ENCODE data around the gene FFAR1.

The FFAR1 gene

DNA sequence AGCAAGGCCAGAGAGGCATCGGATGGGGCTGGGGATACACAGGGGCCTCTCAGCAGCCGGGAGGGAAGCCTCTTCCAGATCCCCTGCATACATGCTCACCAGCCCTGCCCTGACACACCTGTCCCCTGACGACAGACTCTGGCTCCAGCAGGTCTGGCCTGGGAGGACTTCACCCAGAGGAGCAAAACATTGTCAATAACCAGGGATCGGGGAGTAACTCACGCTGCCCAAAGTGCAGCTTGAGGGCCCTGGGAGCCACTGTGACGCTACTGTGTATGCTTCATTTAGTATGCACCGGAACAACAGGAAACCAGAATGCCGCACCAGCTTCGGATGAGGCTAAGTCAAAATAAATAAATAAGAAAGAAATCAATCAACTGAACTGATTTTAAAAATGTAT, 31.1 kb upstream of the FFAR1 start:
- DNase-seq, result no peak

DNA sequence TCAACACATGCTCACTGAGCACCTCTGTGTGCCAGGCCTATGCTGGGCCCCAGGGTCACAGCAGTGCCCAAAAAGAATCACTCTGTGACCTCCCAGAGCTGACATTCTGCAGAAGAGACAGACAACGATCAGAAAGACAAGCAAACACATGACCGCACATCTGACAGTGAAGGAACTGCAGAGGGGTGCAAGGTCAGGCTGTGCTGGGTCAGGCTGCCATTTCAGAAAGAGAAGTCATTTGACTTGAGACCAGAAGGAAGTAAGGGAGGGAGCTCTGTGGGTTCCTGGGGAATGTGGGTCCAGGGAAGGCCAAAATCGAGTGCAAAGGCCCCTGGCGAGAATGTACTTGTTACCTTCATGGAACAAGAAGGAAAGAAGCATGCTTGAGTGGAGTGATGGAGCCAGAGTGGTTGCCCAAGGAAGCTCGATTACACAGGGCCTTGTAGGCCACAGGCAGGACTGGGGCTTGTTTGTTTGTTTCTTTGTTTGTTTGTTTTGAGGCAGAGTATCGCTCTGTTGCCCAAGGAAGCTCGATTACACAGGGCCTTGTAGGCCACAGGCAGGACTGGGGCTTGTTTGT, 30.1 kb upstream of the FFAR1 start:
- no peak for DNase-seq

DNA sequence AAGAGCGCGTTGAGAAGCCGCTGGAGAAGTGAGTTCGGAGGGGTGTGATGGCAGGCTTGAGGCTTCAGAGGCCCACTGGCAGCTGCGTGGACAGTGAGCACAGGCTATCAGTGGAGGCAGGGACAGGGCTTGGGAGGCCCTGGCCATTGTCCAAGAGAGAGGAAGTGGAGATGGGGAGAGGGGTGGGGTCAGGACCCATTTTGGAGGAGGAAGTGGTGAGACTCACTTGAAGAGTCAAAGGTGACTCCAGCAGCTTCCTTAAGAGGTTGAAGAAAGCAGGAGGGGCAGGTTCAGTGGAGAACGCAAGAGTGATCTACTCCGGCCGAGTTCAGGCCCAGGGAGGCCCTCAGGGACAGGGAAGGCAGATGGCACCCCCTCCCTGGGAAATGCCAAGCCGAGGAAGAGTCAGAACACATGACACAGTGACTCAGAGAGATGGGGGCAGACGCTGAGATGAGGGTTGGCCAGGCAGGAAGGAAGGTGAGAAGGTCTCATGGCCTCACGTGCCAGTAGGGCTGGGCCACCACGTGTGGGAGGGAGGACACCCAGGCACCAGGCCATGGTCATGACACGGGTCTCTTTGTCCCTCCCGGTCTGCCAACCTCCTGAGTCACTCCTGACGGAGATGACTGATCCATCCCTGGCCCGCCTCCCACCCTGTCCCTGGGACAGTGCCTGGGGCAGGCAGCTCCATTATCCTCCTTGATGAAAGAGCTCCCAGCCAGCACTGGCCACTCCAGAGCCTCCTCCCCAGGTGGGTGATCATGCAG, 28.8 kb upstream of the FFAR1 start:
- no peak for DNase-seq

DNA sequence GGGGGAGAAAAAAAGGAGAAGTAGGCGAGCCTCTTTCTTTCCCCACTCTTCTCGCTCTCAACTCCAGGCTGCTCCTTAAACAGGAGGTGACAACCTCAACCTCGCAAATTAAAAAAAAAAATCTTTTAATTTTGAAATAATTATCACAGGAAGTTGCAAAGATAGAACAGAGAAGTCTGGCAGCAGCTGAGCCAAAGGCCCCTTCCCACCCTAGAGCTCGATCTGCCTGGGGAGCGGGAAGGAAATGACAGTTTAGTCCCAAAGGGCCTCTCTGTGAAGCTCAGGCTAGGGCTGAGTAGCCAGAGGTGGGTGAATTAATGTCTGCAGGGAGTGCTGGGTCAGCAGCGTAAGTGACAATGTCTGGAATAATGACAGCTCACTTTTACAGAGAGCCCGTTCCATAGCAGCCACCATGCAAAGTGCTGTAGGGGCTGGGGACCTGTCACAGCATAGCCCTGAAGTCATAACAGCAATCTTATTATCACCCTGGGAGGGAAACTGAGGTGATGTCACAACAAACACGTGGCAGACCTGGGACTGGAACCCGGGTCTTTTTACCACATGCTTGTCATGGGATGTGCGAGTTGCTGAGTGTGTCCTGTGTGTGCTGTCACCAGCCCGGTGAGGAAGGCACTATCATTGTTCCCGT, 27.5 kb upstream of the FFAR1 start:
- DNase-seq, result no peak

DNA sequence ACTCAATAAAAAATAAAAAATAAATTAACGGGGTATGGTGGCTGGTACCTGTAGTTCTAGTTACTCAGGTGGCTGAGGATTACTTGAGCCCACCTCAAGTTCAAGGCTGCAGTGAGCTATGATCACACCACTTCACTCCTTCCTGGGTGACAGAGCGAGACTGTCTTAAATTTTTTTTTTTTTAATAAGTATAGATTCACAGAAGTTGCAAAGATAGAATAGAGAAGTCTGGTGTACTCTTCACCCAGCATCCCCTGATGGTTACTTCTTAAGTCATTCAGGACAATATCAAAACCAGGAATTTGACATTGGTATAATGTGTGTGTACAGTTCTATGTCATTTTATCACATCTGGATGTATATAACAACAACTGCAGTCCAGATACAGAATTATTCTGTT, 26.4 kb upstream of the FFAR1 start:
- no peak for DNase-seq

DNA sequence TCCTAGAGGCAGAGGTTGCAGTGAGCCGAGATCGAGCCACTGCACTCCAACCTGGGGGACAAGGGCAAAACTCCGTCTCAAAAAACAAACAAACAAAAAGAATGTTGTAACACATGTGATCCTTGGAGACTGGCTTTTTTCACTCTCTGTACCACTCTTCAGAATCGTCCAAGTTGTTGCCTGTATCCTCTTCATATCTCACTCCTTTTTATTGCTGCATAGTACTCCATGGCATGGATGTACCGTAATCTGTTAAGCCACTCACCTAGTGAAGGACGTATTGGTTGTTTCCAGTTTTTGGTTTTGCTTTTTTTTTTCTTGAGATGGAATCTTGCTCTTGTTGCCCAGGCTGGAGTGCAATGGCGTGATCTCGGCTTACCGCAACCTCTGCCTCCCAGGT, 25.7 kb upstream of the FFAR1 start:
- no peak for DNase-seq

DNA sequence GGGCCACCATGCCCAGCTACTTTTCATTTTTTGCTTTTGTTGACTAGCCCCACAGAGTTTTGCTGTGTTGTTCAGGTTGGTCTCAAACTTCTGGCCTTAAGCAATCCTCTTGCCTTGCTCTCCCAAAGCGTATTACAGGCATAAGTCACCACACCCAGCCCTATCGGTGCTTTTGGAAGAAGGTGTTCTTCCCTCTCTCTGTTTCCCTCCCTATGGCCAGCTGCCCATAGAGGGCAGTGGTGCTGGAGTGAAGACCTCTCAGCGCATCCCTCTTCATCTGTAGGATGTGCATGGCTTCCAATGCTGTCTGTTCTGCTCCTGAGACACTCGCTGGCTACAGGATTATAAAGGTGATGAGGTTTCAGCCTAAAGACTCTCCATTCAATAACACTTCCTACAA, 20.1 kb upstream of the FFAR1 start:
- no peak for DNase-seq

DNA sequence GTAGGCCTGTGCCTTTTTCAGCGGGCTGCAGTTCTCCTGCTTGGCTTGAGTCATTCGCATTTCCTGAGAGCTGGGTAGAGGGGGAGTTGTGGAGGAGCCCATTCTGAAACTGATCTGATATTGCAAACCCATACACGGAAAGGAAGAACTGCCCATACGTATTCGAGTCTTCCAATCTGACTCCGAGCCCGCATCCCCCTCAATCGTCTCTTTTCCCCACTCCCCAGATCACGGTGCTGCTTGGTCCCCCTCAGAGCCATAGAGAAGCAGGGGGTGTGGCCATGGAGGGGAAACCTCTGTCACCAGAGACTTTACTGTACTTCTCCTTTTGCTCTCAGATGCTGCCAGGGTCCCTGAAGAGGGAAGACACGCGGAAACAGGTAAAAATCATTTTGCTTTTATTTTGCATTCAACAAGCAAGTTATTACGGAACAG, 18.8 kb upstream of the FFAR1 start, which contains the start of gene CD22:
Gene CD22, plus strand, starts transcription at position 337 of the 435 bp plus-strand sequence. CDS start 2,854 bp downstream, outside the sequence.
- no peak for DNase-seq

DNA sequence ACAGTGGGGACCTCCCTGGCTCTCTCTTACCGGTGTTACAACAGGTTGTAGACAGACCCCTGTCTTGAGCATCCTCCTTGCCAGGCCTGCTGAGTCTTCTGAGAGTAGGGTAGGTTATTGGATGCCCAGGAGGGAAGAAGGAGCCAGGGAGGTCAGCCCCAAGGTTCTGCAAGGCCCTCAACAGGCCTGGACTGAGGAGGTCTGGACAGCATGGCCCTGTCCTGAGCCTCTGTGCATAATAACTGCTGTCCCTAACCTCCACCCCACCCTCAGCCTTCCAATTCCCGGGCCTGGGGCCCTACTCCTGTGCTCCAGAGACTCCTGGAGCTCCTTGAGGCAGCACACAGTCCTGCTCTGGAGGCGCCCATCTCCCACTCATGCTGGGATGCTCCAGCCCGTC, 18.4 kb upstream of the FFAR1 start:
- no peak for DNase-seq

DNA sequence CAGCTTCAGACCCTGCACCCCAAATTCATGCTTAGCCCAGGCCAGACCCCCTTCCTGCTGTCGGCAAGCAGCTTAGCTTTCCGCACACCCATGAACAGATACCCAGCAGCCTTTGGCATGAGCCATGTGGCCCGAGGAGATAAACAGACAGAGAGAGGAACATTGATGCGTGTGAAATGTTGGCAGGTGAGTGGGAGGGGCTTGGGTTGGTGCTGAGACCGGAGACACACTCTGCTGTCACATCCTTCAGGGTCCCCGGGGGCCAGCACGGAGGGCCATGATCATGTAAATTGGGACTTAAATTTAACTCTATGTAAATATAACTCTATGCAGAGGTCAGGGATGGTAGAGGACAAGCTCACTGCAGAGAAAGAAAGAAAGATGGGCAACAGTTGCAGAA, 17.2 kb upstream of the FFAR1 start:
- DNase-seq, result no peak

DNA sequence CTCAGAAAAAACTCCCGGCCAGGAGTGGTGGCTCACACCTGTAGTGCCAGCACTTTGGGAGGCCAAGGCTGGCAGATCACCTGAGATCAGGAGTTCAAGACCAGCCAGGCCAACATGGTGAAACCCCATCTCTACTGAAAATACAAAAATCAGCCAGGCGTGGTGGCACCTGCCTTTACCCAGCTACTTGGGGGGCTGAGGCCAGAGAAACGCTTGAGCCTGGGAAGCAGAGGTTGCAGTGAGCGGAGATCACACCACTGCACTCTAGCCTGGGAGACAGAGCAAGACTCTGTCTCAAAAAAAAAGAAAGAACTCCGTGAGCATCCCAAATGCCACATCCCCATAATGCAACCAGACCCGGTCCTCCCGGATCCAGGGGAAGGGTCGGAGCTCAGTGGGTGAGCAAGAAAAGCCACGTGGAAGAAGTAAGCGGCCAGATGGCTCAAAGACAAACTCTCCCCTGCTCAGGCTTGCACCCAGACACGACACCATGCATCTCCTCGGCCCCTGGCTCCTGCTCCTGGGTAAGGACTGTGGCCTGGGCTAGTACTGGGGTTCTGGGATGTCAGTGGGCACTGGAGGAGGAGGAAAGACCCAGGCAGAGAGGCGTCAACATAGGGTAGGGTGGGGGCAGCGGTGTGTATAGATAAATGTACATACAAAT, 16.0 kb upstream of the FFAR1 start:
- DNase-seq, result no peak

DNA sequence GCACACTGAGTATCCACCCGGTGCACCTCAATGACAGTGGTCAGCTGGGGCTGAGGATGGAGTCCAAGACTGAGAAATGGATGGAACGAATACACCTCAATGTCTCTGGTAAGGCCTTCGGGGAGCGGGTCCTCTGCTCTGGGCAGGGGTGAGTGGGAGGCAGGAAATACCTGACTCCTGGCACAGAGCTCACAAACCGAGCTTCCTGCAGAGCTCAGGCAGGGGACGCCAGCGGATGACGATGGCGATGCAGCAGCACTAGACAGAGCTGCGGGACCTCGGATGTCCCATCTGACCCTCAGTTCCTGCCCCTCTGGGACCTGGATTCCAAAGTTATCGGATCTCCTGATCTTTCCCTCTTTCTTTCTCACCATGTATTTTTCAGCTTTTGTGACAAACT, 14.9 kb upstream of the FFAR1 start:
- no peak for DNase-seq

DNA sequence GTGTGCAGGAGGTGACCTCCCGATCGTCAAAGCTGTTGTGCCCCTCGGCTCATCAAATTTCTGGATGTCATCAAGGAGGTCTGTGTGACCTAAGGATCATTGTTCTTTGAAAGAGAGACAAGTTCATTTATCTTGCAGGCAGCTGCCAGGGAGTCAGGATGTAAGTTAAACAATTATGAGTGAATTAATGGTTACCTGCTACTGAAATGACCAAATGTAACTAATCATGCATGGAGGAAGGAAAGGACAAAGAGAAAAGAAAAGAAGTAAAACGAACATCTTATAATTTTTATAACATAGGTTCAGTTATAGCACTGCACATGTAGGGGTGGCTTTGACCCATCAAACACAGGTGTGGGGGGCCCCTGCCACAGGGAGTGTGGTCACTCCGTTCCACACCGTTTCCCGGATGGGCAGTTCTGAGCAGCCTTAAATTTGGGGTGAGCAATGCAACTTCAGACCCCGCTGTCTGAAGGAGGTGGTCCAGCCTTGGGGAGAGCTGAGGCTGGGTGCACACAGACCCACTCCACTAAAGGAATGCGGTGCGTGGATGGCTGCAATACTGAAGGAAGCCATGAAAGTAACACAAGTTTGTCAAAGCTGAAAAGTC, 13.5 kb upstream of the FFAR1 start:
- no peak for DNase-seq

DNA sequence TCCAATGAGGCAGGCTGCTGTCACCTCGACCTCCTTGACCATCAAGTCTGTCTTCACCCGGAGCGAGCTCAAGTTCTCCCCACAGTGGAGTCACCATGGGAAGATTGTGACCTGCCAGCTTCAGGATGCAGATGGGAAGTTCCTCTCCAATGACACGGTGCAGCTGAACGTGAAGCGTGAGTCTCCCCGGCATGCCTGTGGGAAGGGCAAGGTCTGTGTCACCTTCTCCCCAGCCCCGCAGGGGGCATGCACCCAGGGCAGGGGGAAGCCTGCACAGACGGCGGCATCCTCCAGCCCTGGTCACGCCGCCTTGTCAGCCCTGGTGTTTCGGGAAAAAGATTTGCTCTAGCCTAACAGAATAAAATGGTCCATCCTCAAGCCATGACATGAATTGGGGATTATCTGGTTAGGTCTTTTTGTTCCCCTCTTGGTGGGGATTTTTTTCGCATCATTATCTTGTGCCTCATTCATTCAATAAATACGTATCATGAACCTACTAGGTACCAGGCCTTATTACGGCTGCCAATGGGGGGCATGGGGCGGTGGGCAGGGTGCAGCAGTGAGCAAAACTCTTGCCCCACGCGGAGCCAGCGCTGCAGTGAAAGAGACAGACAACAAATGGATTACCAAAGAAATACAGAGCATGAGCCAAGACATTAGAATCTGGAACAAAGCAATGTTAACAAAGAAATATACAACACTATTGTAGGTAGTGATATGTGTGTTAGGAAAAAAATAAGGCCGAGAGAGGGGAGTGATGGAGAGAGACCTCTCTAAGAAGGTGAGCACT, 11.3 kb upstream of the FFAR1 start:
- no peak for DNase-seq

DNA sequence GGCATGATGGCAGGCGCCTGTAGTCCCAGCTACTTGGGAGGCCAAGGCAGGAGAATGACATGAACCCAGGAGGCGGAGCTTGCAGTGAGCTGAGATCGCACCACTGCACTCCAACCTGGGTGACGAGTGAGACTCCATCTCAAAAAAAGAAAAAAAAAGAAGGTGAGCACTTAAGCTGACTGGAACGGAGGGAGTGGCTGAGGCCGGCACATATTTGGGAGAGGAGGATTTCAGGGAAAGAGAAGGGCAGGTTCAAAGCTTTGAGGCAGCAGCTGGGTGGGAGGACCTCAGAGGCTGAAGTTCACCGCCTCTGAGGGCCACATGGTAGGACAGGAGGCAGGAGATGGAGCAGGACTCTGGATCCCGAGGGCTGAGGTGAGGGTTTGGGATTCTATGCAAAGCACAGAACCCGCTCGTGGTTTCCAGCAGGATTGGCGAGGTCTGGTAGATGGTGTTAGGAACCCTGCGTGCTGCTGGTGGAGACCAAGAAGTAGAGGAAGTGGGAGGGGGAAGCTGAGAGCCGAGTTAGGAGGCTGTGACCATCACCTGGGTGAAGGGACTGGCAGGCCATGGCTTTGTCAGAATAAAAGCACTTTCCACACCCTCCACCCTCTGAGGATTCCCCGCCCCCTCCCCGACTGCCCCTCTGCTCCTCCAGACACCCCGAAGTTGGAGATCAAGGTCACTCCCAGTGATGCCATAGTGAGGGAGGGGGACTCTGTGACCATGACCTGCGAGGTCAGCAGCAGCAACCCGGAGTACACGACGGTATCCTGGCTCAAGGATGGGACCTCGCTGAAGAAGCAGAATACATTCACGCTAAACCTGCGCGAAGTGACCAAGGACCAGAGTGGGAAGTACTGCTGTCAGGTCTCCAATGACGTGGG, 10.4 kb upstream of the FFAR1 start:
- DNase-seq, result no peak

DNA sequence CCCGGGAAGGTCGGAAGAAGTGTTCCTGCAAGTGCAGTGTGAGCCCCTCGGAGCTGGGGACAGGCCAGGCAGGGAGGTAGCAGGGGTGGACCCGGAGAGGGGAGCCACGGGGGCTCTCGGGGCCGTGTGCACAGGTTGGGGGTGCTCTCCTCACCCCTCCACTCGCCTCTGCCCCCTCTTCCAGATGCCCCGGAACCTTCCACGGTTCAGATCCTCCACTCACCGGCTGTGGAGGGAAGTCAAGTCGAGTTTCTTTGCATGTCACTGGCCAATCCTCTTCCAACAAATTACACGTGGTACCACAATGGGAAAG, 9.8 kb upstream of the FFAR1 start:
- DNase-seq, result no peak

DNA sequence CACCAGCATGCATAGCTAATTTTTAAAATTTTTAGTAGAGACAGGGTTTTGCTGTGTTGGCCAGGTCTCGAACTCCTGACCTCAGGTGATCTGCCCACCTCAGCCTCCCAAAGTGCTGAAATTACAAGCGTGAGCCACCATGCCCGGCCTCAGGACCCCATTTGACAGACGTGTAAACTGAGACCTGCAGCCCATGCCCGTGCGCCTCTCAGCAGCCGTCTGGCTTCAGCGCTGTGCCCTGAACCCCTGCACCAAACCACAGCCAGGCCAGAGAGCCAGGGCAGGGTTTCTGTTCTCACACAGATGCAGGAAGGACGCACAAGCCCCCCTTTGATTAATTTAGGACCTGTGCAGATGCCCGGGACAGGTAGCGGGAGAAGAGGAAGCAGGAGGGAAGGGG, 7.3 kb upstream of the FFAR1 start:
- no peak for DNase-seq

DNA sequence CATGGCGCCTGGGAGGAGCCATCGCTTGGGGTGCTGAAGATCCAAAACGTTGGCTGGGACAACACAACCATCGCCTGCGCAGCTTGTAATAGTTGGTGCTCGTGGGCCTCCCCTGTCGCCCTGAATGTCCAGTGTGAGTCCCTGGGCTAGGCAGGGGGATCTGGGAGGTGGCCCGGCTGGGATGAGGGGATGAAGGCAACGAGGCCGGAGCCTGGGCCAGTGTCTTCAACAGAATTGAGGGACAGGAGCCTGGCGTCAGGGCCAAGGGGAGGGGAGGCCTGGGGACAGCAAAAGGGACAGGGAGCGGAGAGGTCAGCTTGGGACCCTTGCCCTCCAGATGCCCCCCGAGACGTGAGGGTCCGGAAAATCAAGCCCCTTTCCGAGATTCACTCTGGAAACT, 6.7 kb upstream of the FFAR1 start:
- no peak for DNase-seq

DNA sequence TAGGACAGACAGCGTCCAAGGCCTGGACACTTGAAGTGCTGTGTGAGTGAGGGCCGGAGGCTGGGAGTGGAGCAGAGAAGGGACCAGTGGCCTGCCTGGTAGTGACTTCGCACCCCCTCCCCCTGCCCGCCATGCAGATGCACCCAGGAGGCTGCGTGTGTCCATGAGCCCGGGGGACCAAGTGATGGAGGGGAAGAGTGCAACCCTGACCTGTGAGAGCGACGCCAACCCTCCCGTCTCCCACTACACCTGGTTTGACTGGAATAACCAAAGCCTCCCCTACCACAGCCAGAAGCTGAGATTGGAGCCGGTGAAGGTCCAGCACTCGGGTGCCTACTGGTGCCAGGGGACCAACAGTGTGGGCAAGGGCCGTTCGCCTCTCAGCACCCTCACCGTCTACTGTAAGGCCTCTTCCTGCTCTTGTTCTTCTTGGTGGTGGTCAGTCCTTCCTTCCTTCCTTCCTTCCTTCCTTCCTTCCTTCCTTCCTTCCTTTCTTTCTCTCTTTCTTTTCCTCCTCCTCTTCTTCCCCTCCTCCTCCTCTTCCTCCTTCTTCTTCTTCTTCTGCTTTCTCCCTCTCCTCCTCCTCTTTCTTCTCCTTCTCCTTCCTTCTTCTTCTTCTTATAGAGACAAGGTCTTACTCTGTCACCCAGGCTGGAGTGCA, 6.0 kb upstream of the FFAR1 start:
- no peak for DNase-seq

DNA sequence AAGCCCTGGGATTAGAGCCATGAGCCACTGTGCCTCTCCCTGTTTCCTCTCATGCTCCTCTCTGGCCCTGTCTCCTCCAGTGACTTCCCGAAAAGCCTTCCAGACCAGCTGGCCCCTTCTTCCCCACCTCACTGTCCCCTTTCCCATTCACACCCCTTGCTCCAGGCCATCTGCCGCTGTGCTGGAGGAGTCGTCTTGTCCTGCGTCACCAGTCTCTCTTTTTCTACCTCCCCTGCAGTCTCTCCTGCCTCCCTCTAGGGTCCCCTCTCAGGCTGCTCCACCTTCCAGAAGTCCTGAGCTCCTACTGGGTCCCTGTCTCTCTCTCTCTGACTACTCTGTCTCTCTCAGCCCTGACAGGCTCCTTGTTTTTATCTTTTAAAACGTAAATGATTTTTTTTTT, 5.3 kb upstream of the FFAR1 start:
- no peak for DNase-seq

DNA sequence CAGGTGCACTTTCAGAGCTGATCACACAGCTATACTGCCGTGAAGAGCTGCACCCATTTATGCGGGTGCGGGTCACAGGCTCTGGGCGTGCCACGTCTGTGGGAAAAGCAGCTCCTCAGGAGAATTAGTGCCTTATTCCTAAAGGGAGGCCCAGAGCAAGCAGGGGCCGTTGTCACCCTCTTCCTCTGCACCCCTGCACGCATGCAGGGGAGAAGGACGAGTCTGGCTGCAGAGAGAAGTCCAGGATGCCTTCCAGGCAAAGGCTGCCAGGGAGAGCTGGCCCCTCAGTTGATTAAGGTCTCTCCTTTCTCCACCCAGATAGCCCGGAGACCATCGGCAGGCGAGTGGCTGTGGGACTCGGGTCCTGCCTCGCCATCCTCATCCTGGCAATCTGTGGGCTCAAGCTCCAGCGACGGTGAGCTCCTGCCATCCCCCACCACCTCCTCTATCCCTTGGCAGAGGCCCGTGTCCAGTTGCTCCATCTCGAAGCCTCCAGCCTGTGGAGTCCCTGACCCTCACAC, 3.1 kb upstream of the FFAR1 start:
- DNase-seq, result no peak
